Activated CD4-positive, alpha-beta T cell treated with anti-CD3 and anti-CD28 coated beads, Interleukin-2, amount 50 U/mL, for 24 hours (primary cell): Measurements from ENCODE around the gene LRP10.
"Not testable (repeated sequence)": the region's sequence is repeated elsewhere in the genome, so short reads cannot be mapped to it uniquely, and the experiment has no call there.

Experiments used
- DNase-seq, 2 donors: peaks; one replicate each; pipeline ENCODE4 v3.0.0-alpha.2; 2020; ENCODE audit warnings: low read depth in 1 of 2, low spot score in 1 of 2

Gene LRP10

DNA sequence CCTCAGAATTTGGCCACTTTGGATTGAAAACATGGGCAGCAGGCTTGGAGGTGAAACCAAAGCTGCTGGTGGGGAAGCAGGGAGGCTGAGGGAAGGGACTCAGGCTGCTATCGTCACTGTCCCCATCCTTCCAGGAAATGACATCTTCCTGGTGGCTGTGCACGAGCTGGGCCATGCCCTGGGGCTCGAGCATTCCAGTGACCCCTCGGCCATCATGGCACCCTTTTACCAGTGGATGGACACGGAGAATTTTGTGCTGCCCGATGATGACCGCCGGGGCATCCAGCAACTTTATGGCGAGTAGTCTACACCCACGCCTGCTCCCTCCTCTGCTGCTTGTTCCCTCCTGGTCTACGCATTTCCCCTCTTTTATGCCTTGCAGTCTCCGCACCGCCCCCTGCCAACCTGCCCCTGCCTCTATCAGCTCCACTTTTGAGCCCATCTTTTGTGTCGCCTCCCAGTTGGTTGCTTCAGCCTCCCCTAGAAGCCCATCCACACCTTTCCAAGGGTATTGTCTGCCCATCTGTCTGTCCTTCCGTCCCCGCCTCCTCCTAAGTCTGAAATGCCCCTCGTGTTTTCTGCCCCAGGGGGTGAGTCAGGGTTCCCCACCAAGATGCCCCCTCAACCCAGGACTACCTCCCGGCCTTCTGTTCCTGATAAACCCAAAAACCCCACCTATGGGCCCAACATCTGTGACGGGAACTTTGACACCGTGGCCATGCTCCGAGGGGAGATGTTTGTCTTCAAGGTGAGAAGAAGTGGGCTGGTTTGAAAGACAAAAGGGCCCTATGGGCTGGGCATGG is 28.2 kb upstream of the LRP10 start:
- no peak for DNase-seq

DNA sequence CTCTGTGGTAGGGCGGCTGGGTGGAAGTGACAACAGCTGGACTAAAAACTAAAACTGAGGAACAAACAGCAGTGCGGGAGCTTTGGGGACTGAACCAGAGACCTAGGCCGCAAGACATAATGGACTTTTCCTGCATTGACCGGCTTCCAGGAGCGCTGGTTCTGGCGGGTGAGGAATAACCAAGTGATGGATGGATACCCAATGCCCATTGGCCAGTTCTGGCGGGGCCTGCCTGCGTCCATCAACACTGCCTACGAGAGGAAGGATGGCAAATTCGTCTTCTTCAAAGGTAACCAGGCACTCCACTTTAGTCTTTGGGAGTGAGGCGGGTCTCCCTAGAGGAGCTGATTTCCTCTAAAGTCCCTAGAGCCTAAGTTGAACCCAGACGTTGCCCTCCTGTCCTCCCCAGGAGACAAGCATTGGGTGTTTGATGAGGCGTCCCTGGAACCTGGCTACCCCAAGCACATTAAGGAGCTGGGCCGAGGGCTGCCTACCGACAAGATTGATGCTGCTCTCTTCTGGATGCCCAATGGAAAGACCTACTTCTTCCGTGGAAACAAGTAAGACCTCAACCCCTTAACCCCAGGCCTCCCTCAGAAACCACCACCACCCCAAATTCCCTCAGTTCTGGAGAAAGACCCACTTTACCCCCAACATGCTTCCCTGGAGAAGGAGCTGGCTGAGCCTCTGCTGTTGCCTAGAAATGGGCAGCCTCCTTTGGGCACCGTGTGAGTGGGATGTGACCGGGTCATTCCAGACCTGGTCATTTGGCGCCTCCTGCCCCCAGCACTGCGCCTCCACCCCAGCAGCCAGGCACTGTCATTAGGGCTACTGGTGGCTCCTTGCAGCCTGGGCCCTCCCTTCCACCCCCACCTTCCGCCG is 27.1 kb upstream of the LRP10 start:
- no peak for DNase-seq

GRCh38 chr14:22845103-22845394 is 26.5 kb upstream of the LRP10 start:
- DNase-seq: no peak

- DNase-seq: no peak
Observed at GRCh38 chr14:22845821-22846625, 25.5 kb upstream of the LRP10 start.

DNA sequence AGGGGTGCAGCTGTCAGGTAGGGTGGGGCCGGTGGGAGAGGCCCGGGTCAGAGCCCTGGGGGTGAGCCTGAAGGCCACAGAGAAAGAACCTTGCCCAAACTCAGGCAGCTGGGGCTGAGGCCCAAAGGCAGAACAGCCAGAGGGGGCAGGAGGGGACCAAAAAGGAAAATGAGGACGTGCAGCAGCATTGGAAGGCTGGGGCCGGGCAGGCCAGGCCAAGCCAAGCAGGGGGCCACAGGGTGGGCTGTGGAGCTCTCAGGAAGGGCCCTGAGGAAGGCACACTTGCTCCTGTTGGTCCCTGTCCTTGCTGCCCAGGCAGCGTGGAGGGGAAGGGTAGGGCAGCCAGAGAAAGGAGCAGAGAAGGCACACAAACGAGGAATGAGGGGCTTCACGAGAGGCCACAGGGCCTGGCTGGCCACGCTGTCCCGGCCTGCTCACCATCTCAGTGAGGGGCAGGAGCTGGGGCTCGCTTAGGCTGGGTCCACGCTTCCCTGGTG is 24.7 kb upstream of the LRP10 start:
- no peak for DNase-seq

GRCh38 chr14:22847661-22848341 is 23.7 kb upstream of the LRP10 start:
- DNase-seq: no peak

- no peak for DNase-seq
Observed at GRCh38 chr14:22848351-22849164, 23.0 kb upstream of the LRP10 start.

DNA sequence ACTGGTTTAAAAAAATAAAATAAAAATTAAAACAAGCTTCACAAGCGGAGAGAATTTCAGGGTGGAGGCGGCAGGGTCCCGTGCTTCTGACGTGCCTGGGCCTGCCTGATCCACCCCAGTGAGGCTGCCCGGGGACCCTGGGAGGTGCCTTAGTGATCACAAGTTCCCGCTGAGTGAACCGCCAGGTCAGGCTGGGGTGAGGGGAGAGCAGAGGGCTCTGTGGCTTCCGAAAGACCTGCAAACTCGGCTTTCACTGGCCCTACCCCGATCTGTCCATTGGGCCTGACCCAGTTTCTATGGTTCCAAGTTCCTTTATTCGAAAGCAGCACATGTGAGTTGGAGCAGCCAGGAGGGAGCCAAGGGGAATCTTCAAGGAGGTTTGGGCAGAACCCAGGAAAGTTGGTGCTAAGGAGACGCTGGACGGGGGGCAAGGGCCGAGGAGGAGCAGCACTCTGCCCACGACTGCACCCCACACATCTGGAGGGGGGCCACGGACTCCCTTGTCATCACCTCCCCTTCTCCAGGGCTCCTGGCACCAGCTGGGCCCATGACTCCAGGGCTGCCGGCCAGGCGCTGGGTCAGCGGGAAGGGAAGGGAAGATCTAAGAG is 22.2 kb upstream of the LRP10 start:
- DNase-seq: no peak

DNA sequence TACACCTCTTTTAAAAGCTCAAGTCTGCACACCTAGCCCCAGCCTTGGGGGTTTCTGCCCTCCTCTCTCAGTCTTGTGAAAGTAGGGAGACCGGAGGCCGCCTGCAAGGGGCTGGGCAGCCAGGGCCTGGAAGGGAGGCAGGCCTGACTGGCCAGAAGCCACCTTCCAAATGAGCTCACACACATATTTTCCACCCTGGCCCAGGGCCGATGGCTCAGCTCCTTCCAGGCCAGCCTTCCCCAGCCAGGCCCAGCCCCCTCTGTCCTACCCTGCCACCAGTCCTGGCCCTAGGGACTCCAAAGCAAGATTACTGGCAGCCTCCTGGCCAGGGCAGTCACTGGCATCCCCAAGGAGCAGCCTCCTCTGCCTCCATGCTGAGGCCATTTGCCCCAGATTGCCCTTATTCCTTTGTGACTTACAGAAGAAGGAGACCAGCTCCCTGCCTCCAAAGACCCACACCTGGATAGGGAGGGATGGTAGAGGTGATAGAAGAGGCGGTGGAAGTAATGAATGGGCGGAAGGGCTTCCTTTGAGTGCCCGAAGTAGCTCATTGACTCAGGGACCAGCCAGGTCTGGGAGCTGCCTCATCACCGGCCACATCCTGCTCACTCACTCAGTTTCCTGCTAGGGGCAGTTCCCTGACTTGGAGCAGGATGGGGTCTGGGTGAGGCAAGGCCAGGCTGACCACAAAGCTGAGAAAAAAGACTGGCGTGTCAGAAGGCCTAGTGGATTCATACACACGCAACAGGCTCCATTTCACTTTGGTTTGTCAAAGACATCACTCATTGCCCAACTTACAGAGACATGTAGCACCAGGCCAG is 20.4 kb upstream of the LRP10 start:
- no peak for DNase-seq

DNA sequence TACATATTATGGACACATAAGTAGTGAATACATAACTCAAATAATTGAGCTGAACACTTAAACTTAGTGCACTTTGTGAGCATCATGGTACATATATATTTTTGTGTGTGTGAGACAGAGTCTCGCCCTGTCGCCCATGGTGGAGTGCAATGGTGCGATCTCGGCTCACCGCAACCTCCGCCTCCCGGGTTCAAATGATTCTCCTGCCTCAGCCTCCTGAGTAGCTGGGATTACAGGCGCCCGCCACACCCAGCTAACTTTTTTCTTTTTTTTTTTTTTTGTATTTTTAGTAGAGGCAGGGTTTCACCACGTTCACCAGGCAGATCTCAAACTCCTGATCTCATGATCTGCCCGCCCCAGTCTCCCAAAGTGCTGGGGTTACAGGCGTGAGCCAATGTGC is 19.4 kb upstream of the LRP10 start:
- DNase-seq: not testable (repeated sequence)

DNA sequence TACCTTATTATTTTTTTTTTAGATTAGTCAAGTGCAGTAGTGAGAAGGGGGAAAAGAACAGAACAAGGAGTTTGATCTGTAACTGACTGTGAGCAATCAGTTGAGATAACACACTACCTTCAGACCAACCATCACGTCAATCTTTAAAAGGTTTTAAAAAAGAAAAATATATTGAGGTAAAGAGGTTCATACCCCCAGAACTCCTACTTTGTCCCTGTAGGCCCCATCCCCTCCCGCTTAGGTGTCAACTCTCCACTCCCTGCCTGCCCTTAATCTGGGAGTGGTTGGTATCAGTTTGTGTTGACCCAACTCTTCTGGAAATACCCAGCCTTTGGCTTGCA is 19.0 kb upstream of the LRP10 start:
- no peak for DNase-seq

DNA sequence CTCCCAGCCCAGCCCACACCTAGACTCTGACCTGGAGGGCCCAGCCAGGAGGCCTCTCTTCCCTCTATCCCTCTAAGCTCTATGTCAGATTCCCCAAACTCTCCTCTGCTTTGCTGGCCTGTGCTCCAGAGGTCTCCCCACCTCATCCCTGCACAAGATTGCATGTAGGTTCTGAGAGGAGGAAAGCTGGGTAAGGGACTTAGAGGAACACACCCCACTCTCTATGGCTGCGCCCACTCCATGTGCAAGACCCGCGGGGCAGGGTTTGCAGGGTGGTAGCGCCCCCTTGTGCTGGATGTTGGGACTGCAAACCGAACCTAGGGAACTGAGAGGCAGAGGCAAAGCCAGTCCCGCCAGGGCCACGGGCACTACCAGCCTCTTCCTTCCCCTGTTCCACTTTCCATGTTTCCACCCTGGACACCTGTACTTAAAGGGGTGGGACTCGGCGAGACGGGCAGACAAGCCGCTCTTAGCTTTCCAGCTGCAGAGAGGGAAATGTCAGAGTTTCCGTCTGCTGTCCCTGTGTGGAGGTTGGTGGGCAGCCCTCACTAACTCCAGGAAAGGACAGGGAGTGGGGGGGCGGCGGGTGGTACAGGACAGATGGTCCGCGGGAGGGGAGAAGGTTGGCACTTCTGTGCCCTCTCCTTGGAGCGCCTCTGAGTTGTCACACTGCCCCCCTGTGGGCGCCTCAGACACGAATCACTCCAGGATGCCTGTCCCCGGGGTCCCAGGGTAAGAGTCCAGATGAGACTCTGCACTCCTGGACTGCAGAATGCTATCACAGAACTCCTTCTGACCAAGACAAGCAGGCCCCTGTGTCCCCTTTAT is 18.4 kb upstream of the LRP10 start:
- peak; percentile 90 to 95 for DNase-seq

DNA sequence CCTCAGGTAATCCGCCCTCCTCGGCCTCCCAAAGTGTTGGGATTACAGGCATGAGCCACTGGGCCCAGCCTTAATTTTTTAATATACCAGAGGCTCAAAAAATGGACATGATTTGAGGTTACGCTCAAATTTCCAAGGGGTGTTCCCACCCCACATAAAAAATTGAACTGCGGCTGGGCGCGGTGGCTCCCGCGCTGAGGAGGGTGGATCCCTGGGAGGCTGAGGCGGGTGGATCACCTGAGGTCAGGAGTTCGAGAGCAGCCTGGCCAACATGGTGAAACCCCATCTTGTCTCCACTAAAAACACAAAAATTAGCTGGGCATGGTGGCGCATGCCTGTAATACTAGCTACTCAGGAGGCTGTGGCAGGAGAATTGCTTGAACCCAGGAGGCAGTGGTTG is 17.2 kb upstream of the LRP10 start:
- not testable (repeated sequence) for DNase-seq

DNA sequence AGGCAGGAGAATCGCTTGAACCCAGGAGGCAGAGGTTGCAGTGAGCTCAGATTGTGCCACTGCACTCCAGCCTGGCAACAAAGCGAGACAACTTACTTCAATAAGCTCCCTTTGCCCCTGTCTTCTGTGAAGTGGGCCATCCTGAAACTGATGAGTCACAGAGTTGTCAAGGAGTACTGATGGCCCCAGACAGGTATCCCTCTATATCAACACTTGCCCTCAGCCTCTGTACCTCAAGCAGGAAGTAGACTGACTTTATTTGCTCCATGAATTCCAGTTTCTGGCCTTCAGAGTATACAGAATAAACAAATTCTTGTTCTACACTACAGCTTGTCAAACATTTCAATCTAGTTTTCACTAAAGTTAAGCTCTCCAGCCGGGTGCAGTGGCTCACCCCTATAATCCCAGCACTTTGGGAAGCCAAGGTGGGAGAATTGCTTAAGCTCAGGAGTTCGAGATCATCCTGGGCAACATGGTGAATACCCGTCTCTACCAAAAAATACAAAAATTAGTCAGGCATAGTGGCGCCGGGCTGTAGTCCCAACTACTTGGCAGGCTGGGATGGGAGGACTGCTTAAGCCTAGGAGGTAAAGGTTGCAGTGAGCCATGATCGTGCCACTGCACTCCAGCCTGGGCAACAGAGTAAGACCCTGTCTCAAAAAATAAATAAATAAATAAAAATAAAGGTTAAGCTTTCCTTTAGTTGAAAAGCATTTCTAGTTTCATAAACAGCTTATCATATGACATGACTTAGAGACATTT is 16.4 kb upstream of the LRP10 start:
- DNase-seq: no peak

DNA sequence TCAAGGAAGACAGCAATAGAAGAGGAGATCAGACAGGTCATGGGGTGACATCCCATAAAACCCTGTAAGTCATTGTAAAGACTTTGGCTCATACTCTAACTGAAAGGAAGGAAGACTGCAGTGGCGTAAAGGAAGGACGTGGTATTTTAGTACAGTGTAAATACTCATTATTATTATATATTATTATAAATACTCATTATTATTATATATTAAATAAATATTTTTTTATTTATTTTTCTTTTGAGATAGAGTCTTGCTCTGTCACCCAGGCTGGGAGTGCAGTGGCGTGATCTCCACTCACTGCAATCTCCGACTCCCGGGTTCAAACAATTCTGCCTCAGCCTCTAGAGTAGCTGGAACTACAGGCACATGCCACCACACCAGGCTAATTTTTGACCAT is 15.1 kb upstream of the LRP10 start:
- no peak for DNase-seq

- not testable (repeated sequence) for DNase-seq
Observed at GRCh38 chr14:22860377-22860776, 11.2 kb upstream of the LRP10 start.

DNA sequence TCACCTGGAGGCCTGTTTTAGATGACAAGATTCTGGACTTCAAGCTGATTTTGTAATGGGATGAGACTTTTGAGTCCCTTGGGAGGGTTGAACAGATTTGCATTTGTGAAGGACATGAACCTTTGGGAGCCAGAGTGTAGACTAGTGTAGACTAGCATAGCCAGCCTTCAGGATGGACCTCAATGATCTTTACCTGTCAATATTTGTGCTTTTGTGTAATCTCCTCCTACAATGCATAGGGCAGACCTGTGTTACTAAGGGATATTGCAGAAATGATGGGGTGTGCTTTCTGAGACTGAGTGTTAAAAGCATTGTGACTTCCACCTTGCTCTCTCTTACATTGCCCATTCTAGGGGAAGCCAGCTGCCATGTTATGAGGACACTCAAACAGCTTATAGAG is 9.9 kb upstream of the LRP10 start:
- no peak for DNase-seq
